Measurements from ENCODE around the gene FAM149B1. TPM values are rescaled to one million over a fixed set of nuclear protein-coding genes. Genes with fewer than 3 reads are reported as not detected.

The FAM149B1 gene
- total and polyA plus RNA-seq, 2 of the 13 experiments (the other 11 are each of a cell fraction or from before 2014, with no cell fraction given), result 9.3 to 16.8 TPM

GRCh38 chr10:73161079-73161478 is 6.8 kb upstream of the FAM149B1 start:
- in situ Hi-C loops (cut with HindIII; ENCODE audit: extremely low pct_ligation_motif_present, low pct_unique_long_range_greater_than_20kb), result no loop called here
- no TSS peak for BruUV-seq (replicated peaks)
- Histone ChIP-seq H4K20me1 (ENCODE audit: insufficient read depth, low read length) (peaks cover 3% of the 10 kb centered on the region; the same call in 1 of the 2 replicates), H3K79me2 (ENCODE audit: insufficient read depth, low read length) (peaks cover 46% of the 10 kb centered on the region), H2AFZ (ENCODE audit: low read length) (no peak overlapping the region), H3K27me3 (ENCODE audit: control insufficient read depth in 1 of 2, insufficient read depth in 2 of 2, low read length in 2 of 2) (no peaks in the 10 kb centered on the region; a peak in 1 of 5 replicates), H3K9me3 (ENCODE audit: low read length) (no peaks in the 10 kb centered on the region), H3K4me1 (ENCODE audit: insufficient read depth, low read length) (peaks cover 18% of the 10 kb centered on the region), H3K27ac (ENCODE audit: extremely low read length, insufficient read depth, low read length) (no peak overlapping the region), H3K9ac (ENCODE audit: insufficient read depth, low read depth, low read length) (no peak overlapping the region), H3K36me3 (replicated peaks in 1 of 2; ENCODE audit: control insufficient read depth in 1 of 2, insufficient read depth in 2 of 2, low read length in 2 of 2) (peaks cover 7 to 43% of the 10 kb centered on the region in 2 experiments), H3K4me2 (ENCODE audit: low read depth, low read length) (no peak overlapping the region), H3K4me3 (replicated peaks in 1 of 3; ENCODE audit: insufficient read depth in 1 of 3, low read depth in 2 of 3, low read length in 3 of 3) (no peak overlapping the region)
- intact Hi-C loops (cut with micrococcal nuclease; ENCODE audit: unreplicated experiment), result no loop called here
- CTCF ChIA-PET (ENCODE audit: low intra/inter-chr PET ratio, low total read pairs), result no interaction called here
- 92% methylated on average over 1 of the region's 1 CpG for WGBS (ENCODE audit: low lambda C conversion rate)
- FAIRE-seq (no peak), DNase-seq (ENCODE audit: low spot score) (no peak), ATAC-seq (no peak)
- TF ChIP-seq WIZ (CRISPR knock-in tag; IDR thresholded peaks at IDR 0.05), result no peak
- no peak for TF ChIP-seq FOSL2 (CRISPR knock-in tag; IDR thresholded peaks at IDR 0.05)
- TF ChIP-seq ZSCAN25 (CRISPR knock-in tag; IDR thresholded peaks at IDR 0.05), result no peak
- TF ChIP-seq SOX13 (IDR thresholded peaks at IDR 0.05), result no peak
- no peak for TF ChIP-seq SOX13 (CRISPR knock-in tag; conservative IDR thresholded peaks at IDR 0.05 in 1 of 2, IDR thresholded peaks at IDR 0.05 in 1 of 2)
- TF ChIP-seq ZNF572 (CRISPR knock-in tag; IDR thresholded peaks at IDR 0.05), result no peak
- POLR2A ChIA-PET, result no interaction called here

DNA sequence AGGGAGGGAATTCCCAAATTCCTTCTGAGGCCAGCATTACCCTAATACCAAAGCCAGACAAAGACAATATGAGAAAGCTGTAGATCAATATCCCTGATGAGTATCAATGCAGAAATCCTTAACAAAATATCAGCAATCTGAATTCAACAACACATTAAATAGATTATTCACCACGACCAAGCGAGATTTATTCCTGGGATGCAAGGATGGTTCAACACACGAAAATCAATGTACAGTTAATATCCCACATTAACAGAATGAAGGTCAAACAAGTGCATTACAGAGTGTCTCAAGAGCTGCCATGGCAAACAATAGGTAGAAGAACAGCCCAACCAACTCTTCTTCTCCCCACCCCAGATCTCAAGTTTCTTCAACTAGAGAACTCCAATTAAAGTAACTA is 6.3 kb upstream of the FAM149B1 start:
- H4K20me1 ChIP-seq (ENCODE audit: insufficient read depth, low read length), result peaks cover 3% of the 10 kb centered on the region; the same call in 1 of the 2 replicates
- in situ Hi-C loops (cut with HindIII; ENCODE audit: extremely low pct_ligation_motif_present, low pct_unique_long_range_greater_than_20kb), result no loop called here
- H3K79me2 ChIP-seq (ENCODE audit: insufficient read depth, low read length), result peaks cover 52% of the 10 kb centered on the region
- H3K9ac ChIP-seq (ENCODE audit: insufficient read depth, low read depth, low read length), result no peak overlapping the region
- H3K27me3 ChIP-seq (ENCODE audit: control insufficient read depth in 1 of 2, insufficient read depth in 2 of 2, low read length in 2 of 2), result no peaks in the 10 kb centered on the region; a peak in 1 of 5 replicates
- CTCF ChIA-PET (ENCODE audit: low intra/inter-chr PET ratio, low total read pairs), result no interaction called here
- no peak overlapping the region for H3K27ac ChIP-seq (ENCODE audit: extremely low read length, insufficient read depth, low read length)
- 96% methylated on average over 3 of the region's 3 CpGs for WGBS (ENCODE audit: low lambda C conversion rate)
- H2AFZ ChIP-seq (ENCODE audit: low read length), result no peak overlapping the region
- no TSS peak for BruUV-seq (replicated peaks)
- POLR2A ChIA-PET, result interaction anchor here (1.6 kb wide), 1 partner anchor 66 kb away, joined by 3 read pairs; the partner anchor contains the start of gene P4HA1
- H3K36me3 ChIP-seq (replicated peaks in 1 of 2; ENCODE audit: control insufficient read depth in 1 of 2, insufficient read depth in 2 of 2, low read length in 2 of 2), result peaks cover 3 to 37% of the 10 kb centered on the region in 2 experiments
- H3K4me2 ChIP-seq (ENCODE audit: low read depth, low read length), result no peak overlapping the region
- peaks cover 24% of the 10 kb centered on the region for H3K4me1 ChIP-seq (ENCODE audit: insufficient read depth, low read length)
- intact Hi-C loops (cut with micrococcal nuclease; ENCODE audit: unreplicated experiment), result no loop called here
- no peak overlapping the region for H3K4me3 ChIP-seq (replicated peaks in 1 of 3; ENCODE audit: insufficient read depth in 1 of 3, low read depth in 2 of 3, low read length in 3 of 3)
- H3K9me3 ChIP-seq (ENCODE audit: low read length), result no peaks in the 10 kb centered on the region
- no peak for FAIRE-seq
- no peak for DNase-seq (ENCODE audit: low spot score)
- no peak for ATAC-seq
- TF ChIP-seq MATR3 (CRISPR knock-in tag; IDR thresholded peaks at IDR 0.05), result no peak
- TF ChIP-seq, protein P1, sequence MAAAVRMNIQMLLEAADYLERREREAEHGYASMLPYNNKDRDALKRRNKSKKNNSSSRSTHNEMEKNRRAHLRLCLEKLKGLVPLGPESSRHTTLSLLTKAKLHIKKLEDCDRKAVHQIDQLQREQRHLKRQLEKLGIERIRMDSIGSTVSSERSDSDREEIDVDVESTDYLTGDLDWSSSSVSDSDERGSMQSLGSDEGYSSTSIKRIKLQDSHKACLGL (CRISPR knock-in tag; IDR thresholded peaks at IDR 0.05), result no peak
- TF ChIP-seq ZNF432 (CRISPR knock-in tag; IDR thresholded peaks at IDR 0.05; ENCODE audit: borderline replicate concordance), result no peak
- no peak for TF ChIP-seq NFE2 (CRISPR knock-in tag; IDR thresholded peaks at IDR 0.05)
- TF ChIP-seq, protein P2, sequence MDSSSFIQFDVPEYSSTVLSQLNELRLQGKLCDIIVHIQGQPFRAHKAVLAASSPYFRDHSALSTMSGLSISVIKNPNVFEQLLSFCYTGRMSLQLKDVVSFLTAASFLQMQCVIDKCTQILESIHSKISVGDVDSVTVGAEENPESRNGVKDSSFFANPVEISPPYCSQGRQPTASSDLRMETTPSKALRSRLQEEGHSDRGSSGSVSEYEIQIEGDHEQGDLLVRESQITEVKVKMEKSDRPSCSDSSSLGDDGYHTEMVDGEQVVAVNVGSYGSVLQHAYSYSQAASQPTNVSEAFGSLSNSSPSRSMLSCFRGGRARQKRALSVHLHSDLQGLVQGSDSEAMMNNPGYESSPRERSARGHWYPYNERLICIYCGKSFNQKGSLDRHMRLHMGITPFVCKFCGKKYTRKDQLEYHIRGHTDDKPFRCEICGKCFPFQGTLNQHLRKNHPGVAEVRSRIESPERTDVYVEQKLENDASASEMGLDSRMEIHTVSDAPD (CRISPR knock-in tag; IDR thresholded peaks at IDR 0.05), result no peak
- TF ChIP-seq KAT2B (IDR thresholded peaks at IDR 0.05; ENCODE audit: borderline replicate concordance, low read depth, low read length), result no peak
- TF ChIP-seq, protein P3, sequence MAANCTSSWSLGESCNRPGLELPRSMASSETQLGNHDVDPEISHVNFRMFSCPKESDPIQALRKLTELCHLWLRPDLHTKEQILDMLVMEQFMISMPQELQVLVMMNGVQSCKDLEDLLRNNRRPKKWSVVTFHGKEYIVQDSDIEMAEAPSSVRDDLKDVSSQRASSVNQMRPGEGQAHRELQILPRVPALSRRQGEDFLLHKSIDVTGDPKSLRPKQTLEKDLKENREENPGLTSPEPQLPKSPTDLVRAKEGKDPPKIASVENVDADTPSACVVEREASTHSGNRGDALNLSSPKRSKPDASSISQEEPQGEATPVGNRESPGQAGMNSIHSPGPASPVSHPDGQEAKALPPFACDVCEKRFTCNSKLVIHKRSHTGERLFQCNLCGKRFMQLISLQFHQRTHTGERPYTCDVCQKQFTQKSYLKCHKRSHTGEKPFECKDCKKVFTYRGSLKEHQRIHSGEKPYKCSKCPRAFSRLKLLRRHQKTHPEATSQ (CRISPR knock-in tag; IDR thresholded peaks at IDR 0.05; ENCODE audit: borderline replicate concordance), result no peak
- no peak for TF ChIP-seq ZNF264 (CRISPR knock-in tag; IDR thresholded peaks at IDR 0.05)
- no peak for TF ChIP-seq SIN3A (IDR thresholded peaks at IDR 0.05; ENCODE audit: borderline replicate concordance, low read depth, low read length)
- no peak for TF ChIP-seq JDP2 (CRISPR knock-in tag; IDR thresholded peaks at IDR 0.05; ENCODE audit: borderline replicate concordance)
- TF ChIP-seq ZNF354B (CRISPR knock-in tag; IDR thresholded peaks at IDR 0.05), result no peak

Data from HepG2 (cell line).